PC-9 (cell line): ENCODE measurements around the gene KCTD21. TPM values are rescaled to one million over a fixed set of nuclear protein-coding genes. Genes with fewer than 3 reads are reported as not detected.

Experiments
- BruUV-seq: library from RNA; stranded (reverse); fragments of 400-500 nt; replicated peaks from 2 replicates; lab custom pipeline; 2021; lab: Mats Ljungman, UMichigan
- CTCF ChIA-PET: fragments of 300-600 bp; sonication (Branson Sonifier 250); formaldehyde crosslinking; loops from one replicate; lab custom pipeline; 2022; ENCODE audit warnings: antibody characterized with exemption; lab: Charles Lee
- POLR2A ChIA-PET: fragments of 300-600 bp; sonication (Branson Sonifier 250); formaldehyde crosslinking; loops from one replicate; lab custom pipeline; 2022; ENCODE audit warnings: antibody characterized with exemption; ENCODE audit not compliant: unreplicated experiment; lab: Charles Lee
- DNase-seq, 2 experiments: peaks; one replicate each; pipeline versions ENCODE4 v3.0.0 to v3.0.0-alpha.2; 2015 to 2022; ENCODE audit warnings: mixed read lengths in 1 of 2
- H2AFZ ChIP-seq: fragments of 200-600 bp; sonication (generic); 2 replicates; pipeline ENCODE4 v1.8.1; 2017; ENCODE audit warnings: antibody characterized with exemption
- H3F3A ChIP-seq: fragments of 200-600 bp; sonication (generic); 2 replicates; pipeline ENCODE4 v1.8.1; 2017; ENCODE audit warnings: antibody characterized with exemption, mild to moderate bottlenecking, low read depth; ENCODE audit not compliant: insufficient read depth
- H3K27ac ChIP-seq: fragments of 200-600 bp; sonication (generic); 2 replicates; pipeline ENCODE4 v1.6.1; 2016; ENCODE audit warnings: mixed run types
- H3K27me3 ChIP-seq: fragments of 200-600 bp; sonication (generic); 2 replicates; pipeline ENCODE4 v1.6.1; 2016; ENCODE audit warnings: low read depth, mixed run types; ENCODE audit not compliant: insufficient read depth
- H3K36me3 ChIP-seq: fragments of 200-600 bp; sonication (generic); 2 replicates; pipeline ENCODE4 v1.6.1; 2016; ENCODE audit warnings: low read depth, mixed run types
- H3K4me1 ChIP-seq: fragments of 200-600 bp; sonication (generic); replicated peaks from 2 replicates; pipeline ENCODE4 v1.6.1; 2016; ENCODE audit warnings: mixed run types; ENCODE audit not compliant: insufficient read depth
- H3K4me2 ChIP-seq: fragments of 200-600 bp; sonication (generic); 2 replicates; pipeline ENCODE4 v1.6.1; 2017; ENCODE audit warnings: mixed run types
- H3K4me3 ChIP-seq: fragments of 200-600 bp; sonication (generic); 2 replicates; pipeline ENCODE4 v1.6.1; 2016; ENCODE audit warnings: mixed run types
- H3K79me2 ChIP-seq: fragments of 200-600 bp; sonication (generic); 2 replicates; pipeline ENCODE4 v1.6.1; 2017; ENCODE audit warnings: low read depth, mixed run types
- H3K9me2 ChIP-seq: fragments of 200-600 bp; sonication (generic); 2 replicates; pipeline ENCODE4 v1.8.1; 2017; ENCODE audit warnings: mild to moderate bottlenecking; ENCODE audit not compliant: insufficient read depth
- H3K9me3 ChIP-seq: fragments of 200-600 bp; sonication (generic); 2 replicates; pipeline ENCODE4 v1.8.1; 2016; ENCODE audit warnings: low read depth; ENCODE audit not compliant: insufficient read depth
- H4K20me1 ChIP-seq: fragments of 200-600 bp; sonication (generic); 2 replicates; pipeline ENCODE4 v1.8.1; 2017; ENCODE audit not compliant: insufficient read depth
- EZH2 ChIP-seq: fragments of 200-600 bp; sonication (generic); IDR thresholded peaks from 2 replicates; pipeline ENCODE4 v1.8.0; 2017; ENCODE audit warnings: antibody characterized with exemption, low read depth
- intact Hi-C: fragments of 100-400 bp; cut with micrococcal nuclease; formaldehyde crosslinking; loops from one replicate; pipeline ENCODE4 v1.10.0; 2022; ENCODE audit not compliant: unreplicated experiment
- total RNA-seq: library from RNA; stranded (reverse); gene quantifications from 2 replicates; pipeline ENCODE4 v1.2.3, GENCODE V29; 2021
- TF ChIP-seq, protein P1 (sequence below): fragments of 200-600 bp; sonication (generic); conservative IDR thresholded peaks from 2 replicates; pipeline ENCODE4 v1.6.1; 2017; ENCODE audit warnings: mixed run types, antibody characterized with exemption, mild to moderate bottlenecking, moderate library complexity

KCTD21 gene
- total RNA-seq, 1 experiment from 2014 or later, result 16.5 TPM

DNA sequence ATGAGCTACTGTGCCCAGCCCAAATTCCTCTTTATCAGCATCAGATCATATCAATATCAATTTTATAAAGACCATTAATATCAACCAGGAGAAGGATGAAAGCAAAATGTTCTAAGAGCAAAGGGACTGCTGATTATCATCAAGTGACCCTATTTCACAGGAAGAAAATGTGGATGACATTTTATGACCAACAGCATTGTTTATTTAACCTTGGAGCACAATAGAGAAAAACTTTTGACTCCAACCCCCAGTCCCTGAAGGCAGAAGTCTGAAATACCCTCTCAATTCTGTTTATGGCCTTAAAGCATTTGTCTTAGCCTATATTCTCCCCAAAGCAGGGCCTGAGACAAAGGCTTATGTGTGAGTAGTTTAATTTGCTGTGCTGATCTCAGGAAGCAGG is 37.7 kb downstream of the KCTD21 start:
- DNase-seq, result no peak
- Histone ChIP-seq H3K9me3 (no peaks in the 10 kb centered on the region), H2AFZ (no peak overlapping the region), H3F3A (no peaks in the 10 kb centered on the region; the same call in 1 of the 2 replicates), H3K4me1 (0 out of 2 replicates have a peak, but pooled peaks cover 3% of the 10 kb centered on the region), H3K4me2 (no peak overlapping the region), H3K36me3 (no peaks in the 10 kb centered on the region), H3K27me3 (no peaks in the 10 kb centered on the region), H3K9me2 (no peaks in the 10 kb centered on the region), H3K79me2 (no peaks in the 10 kb centered on the region), H3K4me3 (no peak overlapping the region), H3K27ac (no peak overlapping the region), H4K20me1 (no peaks in the 10 kb centered on the region)
- intact Hi-C loops, result no loop called here
- ChIA-PET POLR2A (no interaction called here), CTCF (no interaction called here)
- BruUV-seq, result no TSS peak
- TF ChIP-seq EZH2, result no peak
- TF ChIP-seq, protein P1, sequence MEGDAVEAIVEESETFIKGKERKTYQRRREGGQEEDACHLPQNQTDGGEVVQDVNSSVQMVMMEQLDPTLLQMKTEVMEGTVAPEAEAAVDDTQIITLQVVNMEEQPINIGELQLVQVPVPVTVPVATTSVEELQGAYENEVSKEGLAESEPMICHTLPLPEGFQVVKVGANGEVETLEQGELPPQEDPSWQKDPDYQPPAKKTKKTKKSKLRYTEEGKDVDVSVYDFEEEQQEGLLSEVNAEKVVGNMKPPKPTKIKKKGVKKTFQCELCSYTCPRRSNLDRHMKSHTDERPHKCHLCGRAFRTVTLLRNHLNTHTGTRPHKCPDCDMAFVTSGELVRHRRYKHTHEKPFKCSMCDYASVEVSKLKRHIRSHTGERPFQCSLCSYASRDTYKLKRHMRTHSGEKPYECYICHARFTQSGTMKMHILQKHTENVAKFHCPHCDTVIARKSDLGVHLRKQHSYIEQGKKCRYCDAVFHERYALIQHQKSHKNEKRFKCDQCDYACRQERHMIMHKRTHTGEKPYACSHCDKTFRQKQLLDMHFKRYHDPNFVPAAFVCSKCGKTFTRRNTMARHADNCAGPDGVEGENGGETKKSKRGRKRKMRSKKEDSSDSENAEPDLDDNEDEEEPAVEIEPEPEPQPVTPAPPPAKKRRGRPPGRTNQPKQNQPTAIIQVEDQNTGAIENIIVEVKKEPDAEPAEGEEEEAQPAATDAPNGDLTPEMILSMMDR, result no peak

DNA sequence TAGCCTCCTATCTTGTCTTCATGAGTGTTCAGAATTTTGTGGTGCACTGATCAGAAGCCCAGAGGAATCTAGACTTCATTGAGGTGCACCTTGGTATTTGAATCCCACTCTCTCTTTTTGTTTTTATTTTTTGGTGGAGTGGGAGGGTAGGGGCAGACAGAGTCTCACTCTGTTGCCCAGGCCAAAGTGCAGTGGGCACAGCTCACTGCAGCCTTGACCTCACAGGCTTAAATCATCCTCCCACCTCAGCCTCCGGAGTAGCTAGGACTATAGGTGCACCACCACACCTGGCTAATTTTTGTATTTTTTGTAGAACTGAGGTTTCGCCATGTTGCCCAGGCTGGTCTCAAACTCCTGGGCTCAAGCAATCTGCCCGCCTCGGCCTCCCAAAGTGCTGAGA is 38.1 kb downstream of the KCTD21 start:
- Histone ChIP-seq H3F3A (no peaks in the 10 kb centered on the region; the same call in 1 of the 2 replicates), H3K79me2 (no peaks in the 10 kb centered on the region), H3K4me3 (no peak overlapping the region), H3K9me3 (no peaks in the 10 kb centered on the region), H3K9me2 (no peaks in the 10 kb centered on the region), H3K4me2 (no peak overlapping the region), H3K27ac (no peak overlapping the region), H2AFZ (no peak overlapping the region), H3K4me1 (0 out of 2 replicates have a peak, but pooled peaks cover 3% of the 10 kb centered on the region), H3K36me3 (no peaks in the 10 kb centered on the region), H4K20me1 (no peaks in the 10 kb centered on the region), H3K27me3 (no peaks in the 10 kb centered on the region)
- POLR2A ChIA-PET, result no interaction called here
- intact Hi-C loops, result no loop called here
- TF ChIP-seq, protein P1, result no peak
- no peak for TF ChIP-seq EZH2
- CTCF ChIA-PET, result no interaction called here
- no TSS peak for BruUV-seq
- no peak for DNase-seq

DNA sequence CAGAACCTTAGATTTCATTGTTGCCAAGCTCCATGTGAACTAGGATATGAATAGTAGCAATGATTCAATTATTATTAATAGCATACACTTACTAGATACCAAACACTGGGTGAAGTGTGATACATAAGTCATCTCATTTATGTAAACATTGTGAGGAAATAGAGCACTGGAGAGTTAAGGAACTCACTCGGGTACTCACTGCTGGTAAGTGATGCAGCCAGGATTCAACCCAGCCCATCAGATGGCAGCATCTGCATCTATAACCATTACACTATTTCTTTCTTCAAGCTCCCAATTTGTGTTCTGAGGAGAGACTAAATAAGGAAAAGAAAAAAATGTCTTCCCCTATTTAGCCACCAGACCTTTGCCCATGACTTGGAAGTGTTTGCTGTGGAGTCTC is 38.8 kb downstream of the KCTD21 start:
- no peaks in the 10 kb centered on the region for H3K9me2 ChIP-seq
- no peaks in the 10 kb centered on the region for H3K27me3 ChIP-seq
- no peaks in the 10 kb centered on the region for H3K36me3 ChIP-seq
- ChIA-PET POLR2A (interaction anchor here (0.6 kb wide), 1 partner anchor 45 kb away, joined by 3 read pairs; no protein-coding TSS in a partner anchor), CTCF (no interaction called here)
- DNase-seq, result peak in 1 of 2 experiments; percentile 84
- no peak overlapping the region for H3K4me3 ChIP-seq
- H3K4me1 ChIP-seq, result 0 out of 2 replicates have a peak, but pooled peaks cover 3% of the 10 kb centered on the region
- no peak overlapping the region for H2AFZ ChIP-seq
- no peaks in the 10 kb centered on the region for H3K9me3 ChIP-seq
- no peaks in the 10 kb centered on the region; the same call in 1 of the 2 replicates for H3F3A ChIP-seq
- no peaks in the 10 kb centered on the region for H3K79me2 ChIP-seq
- BruUV-seq, result no TSS peak
- no peaks in the 10 kb centered on the region for H4K20me1 ChIP-seq
- intact Hi-C loops, result loop anchor here (10.0 kb wide), 1 partner anchor 425 kb away; the partner anchor contains the start of gene NARS2
- no peak overlapping the region for H3K4me2 ChIP-seq
- TF ChIP-seq EZH2, result no peak
- TF ChIP-seq, protein P1, result peak; percentile 41; the same call in 1 of the 2 replicates
- no peak overlapping the region for H3K27ac ChIP-seq
